Testis (tissue), 3 donors: Measurements from ENCODE around the gene PIP5K1A. TPM values are rescaled to one million over a fixed set of nuclear protein-coding genes. Genes with fewer than 3 reads are reported as not detected.

ENCODE experiments used
- DNase-seq: peaks from one replicate; pipeline ENCODE4 v3.0.0-alpha.2; 2019
- H3K27ac ChIP-seq, 2 donors: fragments of 200-600 bp; sonication (generic); one replicate each; pipeline ENCODE4 v1.5.1; 2019
- H3K27me3 ChIP-seq: fragments of 200-600 bp; sonication (generic); one replicate; pipeline ENCODE4 v1.5.1; 2019
- H3K36me3 ChIP-seq: fragments of 200-600 bp; sonication (generic); one replicate; pipeline ENCODE4 v1.5.1; 2017; ENCODE audit warnings: low read depth; ENCODE audit errors: missing control alignments
- H3K4me1 ChIP-seq: fragments of 200-600 bp; sonication (generic); one replicate; pipeline ENCODE4 v1.5.1; 2019
- H3K4me3 ChIP-seq, 2 donors: fragments of 200-600 bp; sonication (generic); one replicate each; pipeline ENCODE4 v1.5.1; 2017 to 2019
- H3K9me3 ChIP-seq: fragments of 200-600 bp; sonication (generic); one replicate; pipeline ENCODE4 v1.5.1; 2017
- CTCF ChIP-seq, 3 experiments: fragments of 450-650 bp in 2 of 3; fragments of 200-600 bp in 1 of 3; sonication (generic) in 1 of 3; IDR thresholded peaks; one replicate each; pipeline ENCODE4 v1.5.1; 2016 to 2019; ENCODE audit warnings: antibody characterized with exemption in 3 of 3, mild to moderate bottlenecking in 2 of 3, moderate library complexity in 1 of 3
- POLR2A ChIP-seq: fragments of 450-650 bp; IDR thresholded peaks from one replicate; pipeline ENCODE4 v1.6.1; 2017; ENCODE audit warnings: antibody characterized with exemption, mild to moderate bottlenecking, moderate library complexity
- WGBS, 2 donors: methylation state at CpG; one replicate each; pipeline ENCODE4 v1.1.5; 2018; 5-methylcytosine and 5-hydroxymethylcytosine counted together
- intact Hi-C: fragments of 100-400 bp; cut with DNase I; formaldehyde crosslinking; loops from one replicate; pipeline ENCODE4 v1.15.1; 2023; ENCODE audit warnings: low total_unique reads
- polyA plus RNA-seq: library from polyadenylated mRNA; stranded (reverse); fragments of 350-450 nt; fragmentation: Illumina TruSeq; extraction: RNeasy Lipid Tissue Mini Kit (QIAGEN cat#74804); gene quantifications from one replicate; pipeline ENCODE4 v1.2.3, GENCODE V29; 2014; ENCODE audit warnings: low read depth, low replicate concordance; ENCODE audit not compliant: insufficient read depth
- total RNA-seq, 2 donors: library from RNA; depleted of rRNA; stranded (reverse); fragments of >200 nt; gene quantifications; one replicate each; pipeline ENCODE4 v1.2.3, GENCODE V29; 2016

The PIP5K1A gene
- total and polyA plus RNA-seq, 3 donors from 2014 or later, result 94.1 to 234 (median 168) TPM

GRCh38 chr1:151158751-151159251 lies 39.6 kb upstream of the PIP5K1A start:
- peaks cover 4% of the 10 kb centered on the region for H3K4me1 ChIP-seq
- no peaks in the 10 kb centered on the region for H3K27me3 ChIP-seq
- H3K4me3 ChIP-seq, result no peak overlapping the region
- intact Hi-C loops, result no loop called here
- H3K36me3 ChIP-seq, result no peaks in the 10 kb centered on the region
- WGBS, 2 donors, result 81 to 84% methylated on average over 19 to 22 of the region's 22 CpGs
- DNase-seq, result no peak
- no peaks in the 10 kb centered on the region for H3K9me3 ChIP-seq
- no peak for TF ChIP-seq POLR2A
- TF ChIP-seq CTCF (IDR thresholded peaks at IDR 0.05), result no peak
- no peak overlapping the region for H3K27ac ChIP-seq

GRCh38 chr1:151159373-151159772 lies 39.0 kb upstream of the PIP5K1A start:
- no peak overlapping the region for H3K4me3 ChIP-seq
- DNase-seq, result no peak
- H3K36me3 ChIP-seq, result no peaks in the 10 kb centered on the region
- H3K9me3 ChIP-seq, result no peaks in the 10 kb centered on the region
- peaks cover 8% of the 10 kb centered on the region for H3K4me1 ChIP-seq
- H3K27me3 ChIP-seq, result no peaks in the 10 kb centered on the region
- no peak for TF ChIP-seq POLR2A
- TF ChIP-seq CTCF (IDR thresholded peaks at IDR 0.05), result no peak
- intact Hi-C loops, result no loop called here
- H3K27ac ChIP-seq, result no peak overlapping the region

GRCh38 chr1:151164732-151165280 lies 33.5 kb upstream of the PIP5K1A start:
- intact Hi-C loops, result no loop called here
- no peak for TF ChIP-seq POLR2A
- TF ChIP-seq CTCF (IDR thresholded peaks at IDR 0.05), result no peak
- Histone ChIP-seq H3K27me3 (no peaks in the 10 kb centered on the region), H3K9me3 (no peaks in the 10 kb centered on the region), H3K4me1 (peaks cover 15% of the 10 kb centered on the region), H3K27ac (peak overlapping the region; percentile 66 to 81), H3K36me3 (no peaks in the 10 kb centered on the region), H3K4me3 (peak overlapping the region; percentile 67 to 88)
- DNase-seq, result no peak
- 13 to 14% methylated on average over 8 to 11 of the region's 11 CpGs for WGBS, 2 donors

- no peaks in the 10 kb centered on the region for H3K9me3 ChIP-seq
- intact Hi-C loops, result no loop called here
- peak; percentile 60 for DNase-seq
- H3K27ac ChIP-seq, result peak overlapping the region; percentile 66 to 81
- H3K36me3 ChIP-seq, result no peaks in the 10 kb centered on the region
- H3K4me1 ChIP-seq, result peaks cover 15% of the 10 kb centered on the region
- TF ChIP-seq CTCF (IDR thresholded peaks at IDR 0.05), result no peak
- TF ChIP-seq POLR2A, result no peak
- WGBS, 2 donors, result 2 to 3% methylated on average over 15 of the region's 15 CpGs
- peak overlapping the region; percentile 67 to 88 for H3K4me3 ChIP-seq
- no peaks in the 10 kb centered on the region for H3K27me3 ChIP-seq
Measured at GRCh38 chr1:151165281-151165737, 33.0 kb upstream of the PIP5K1A start.
